ENCODE measurements around the gene DGKH.

Gene DGKH

DNA sequence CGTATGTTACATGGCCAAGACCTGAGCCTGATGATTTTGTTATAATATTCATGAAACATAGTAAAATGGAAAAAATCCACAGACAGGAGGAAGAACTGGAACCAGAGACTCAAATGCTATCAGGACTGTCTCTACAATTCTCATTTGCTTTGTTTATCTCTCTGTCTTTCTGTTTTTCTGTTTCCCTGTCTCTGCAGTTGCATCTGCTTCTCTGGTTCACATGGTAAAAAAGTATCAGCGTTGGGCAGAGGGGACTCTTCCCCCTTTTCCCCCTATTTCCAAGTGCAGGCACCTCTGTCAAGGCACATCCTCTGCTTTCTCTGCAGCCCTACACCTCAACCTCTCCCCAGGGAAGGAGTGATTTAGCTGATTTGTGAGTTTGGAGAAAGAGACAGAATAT, 46.4 kb upstream of the DGKH start:
- DNase-seq (ENCODE audit: low spot score), result no peak

DNA sequence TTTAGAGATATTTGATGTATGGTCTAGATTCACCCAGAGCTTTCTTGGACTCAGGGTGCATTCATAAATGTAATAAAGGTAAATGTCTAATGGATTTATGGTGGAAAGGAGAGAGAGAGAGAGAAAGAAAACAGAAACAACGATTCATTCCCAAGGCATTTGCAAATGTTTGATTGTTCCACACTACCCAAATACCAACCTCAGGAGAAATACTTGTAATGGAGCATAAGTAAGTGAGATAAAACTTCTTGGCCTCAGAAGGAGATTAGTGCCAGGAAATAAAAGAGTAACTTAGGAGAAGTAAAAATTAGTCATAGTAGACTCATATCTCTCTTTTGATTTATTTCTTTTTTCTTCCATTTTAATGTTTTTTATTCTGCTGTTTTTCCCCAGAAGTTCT, 40.6 kb upstream of the DGKH start:
- Histone ChIP-seq H2BK5ac (ENCODE audit: low read length) (no peak overlapping the region), H3K9me3 (replicated peaks in 1 of 2; ENCODE audit: control insufficient read depth in 2 of 2, insufficient read depth in 1 of 2, low read depth in 1 of 2, low read length in 2 of 2) (no peaks in the 10 kb centered on the region), H4K91ac (ENCODE audit: low read depth, low read length, poor library complexity) (no peak overlapping the region), H2AFZ (ENCODE audit: low read length) (no peak overlapping the region), H3K23ac (ENCODE audit: low read depth, low read length, poor library complexity) (no peak overlapping the region), H3K4ac (ENCODE audit: low read length) (no peak overlapping the region), H3K4me1 (ENCODE audit: control insufficient read depth in 2 of 2, insufficient read depth in 1 of 2, low read depth in 1 of 2, low read length in 2 of 2) (peaks cover 8 to 11% of the 10 kb centered on the region in 2 donors), H2BK12ac (ENCODE audit: low read length) (no peak overlapping the region), H3K27me3 (ENCODE audit: control insufficient read depth in 3 of 3, insufficient read depth in 3 of 3, low read depth in 1 of 3, low read length in 3 of 3) (peaks cover 0 to 9% (median 0%) of the 10 kb centered on the region in 3 experiments), H3K18ac (ENCODE audit: low read length) (no peak overlapping the region), H3K14ac (ENCODE audit: low read length) (no peak overlapping the region), H2BK15ac (ENCODE audit: low read length) (no peak overlapping the region), H2BK120ac (ENCODE audit: low read depth, low read length) (no peak overlapping the region), H3K4me3 (ENCODE audit: low read length in 2 of 2) (no peak overlapping the region), H3K4me2 (ENCODE audit: insufficient read depth, low read length, poor library complexity, severe bottlenecking) (no peak overlapping the region), H3K36me3 (replicated peaks in 1 of 2; ENCODE audit: control insufficient read depth in 2 of 2, insufficient read depth in 2 of 2, low read length in 2 of 2) (no peaks in the 10 kb centered on the region), H4K8ac (ENCODE audit: low read depth, low read length) (no peak overlapping the region), H3K27ac (replicated peaks; ENCODE audit: low read length) (no peak overlapping the region), H2AK5ac (ENCODE audit: low read depth, low read length) (no peak overlapping the region), H3K9ac (ENCODE audit: low read depth, low read length, poor library complexity) (no peak overlapping the region), H3K79me1 (ENCODE audit: low read depth, low read length) (no peaks in the 10 kb centered on the region)
- DNase-seq (ENCODE audit: low spot score), result no peak
- WGBS, 2 donors (ENCODE audit: extremely low coverage in 2 of 2, insufficient read length in 2 of 2, insufficient replicate concordance in 1 of 2), result no CpG with 5 or more reads among the region's 1 CpG

More for the DNA sequence above, 46.4 kb upstream of the DGKH start:
- Histone ChIP-seq H3K4me3 (ENCODE audit: low read length in 2 of 2) (no peak overlapping the region), H2AFZ (ENCODE audit: low read length) (peak overlapping the region; percentile 74), H3K18ac (ENCODE audit: low read length) (no peak overlapping the region), H2BK15ac (ENCODE audit: low read length) (no peak overlapping the region), H3K27me3 (ENCODE audit: control insufficient read depth in 3 of 3, insufficient read depth in 3 of 3, low read depth in 1 of 3, low read length in 3 of 3) (peaks cover 0 to 17% (median 0%) of the 10 kb centered on the region in 3 experiments), H2BK5ac (ENCODE audit: low read length) (no peak overlapping the region), H3K4ac (ENCODE audit: low read length) (no peak overlapping the region), H3K27ac (replicated peaks; ENCODE audit: low read length) (no peak overlapping the region), H3K9ac (ENCODE audit: low read depth, low read length, poor library complexity) (no peak overlapping the region), H3K14ac (ENCODE audit: low read length) (no peak overlapping the region), H3K4me1 (ENCODE audit: control insufficient read depth in 2 of 2, insufficient read depth in 1 of 2, low read depth in 1 of 2, low read length in 2 of 2) (peaks cover 5 to 7% of the 10 kb centered on the region in 2 donors), H3K23ac (ENCODE audit: low read depth, low read length, poor library complexity) (no peak overlapping the region), H2BK12ac (ENCODE audit: low read length) (no peak overlapping the region), H4K91ac (ENCODE audit: low read depth, low read length, poor library complexity) (no peak overlapping the region), H3K79me1 (ENCODE audit: low read depth, low read length) (no peaks in the 10 kb centered on the region), H3K4me2 (ENCODE audit: insufficient read depth, low read length, poor library complexity, severe bottlenecking) (no peak overlapping the region), H3K9me3 (replicated peaks in 1 of 2; ENCODE audit: control insufficient read depth in 2 of 2, insufficient read depth in 1 of 2, low read depth in 1 of 2, low read length in 2 of 2) (no peaks in the 10 kb centered on the region), H4K8ac (ENCODE audit: low read depth, low read length) (no peak overlapping the region), H2BK120ac (ENCODE audit: low read depth, low read length) (no peak overlapping the region), H3K36me3 (replicated peaks in 1 of 2; ENCODE audit: control insufficient read depth in 2 of 2, insufficient read depth in 2 of 2, low read length in 2 of 2) (no peaks in the 10 kb centered on the region), H2AK5ac (ENCODE audit: low read depth, low read length) (no peak overlapping the region)
- no CpG with 5 or more reads among the region's 2 CpGs for WGBS, 2 donors (ENCODE audit: extremely low coverage in 2 of 2, insufficient read length in 2 of 2, insufficient replicate concordance in 1 of 2)

DNA sequence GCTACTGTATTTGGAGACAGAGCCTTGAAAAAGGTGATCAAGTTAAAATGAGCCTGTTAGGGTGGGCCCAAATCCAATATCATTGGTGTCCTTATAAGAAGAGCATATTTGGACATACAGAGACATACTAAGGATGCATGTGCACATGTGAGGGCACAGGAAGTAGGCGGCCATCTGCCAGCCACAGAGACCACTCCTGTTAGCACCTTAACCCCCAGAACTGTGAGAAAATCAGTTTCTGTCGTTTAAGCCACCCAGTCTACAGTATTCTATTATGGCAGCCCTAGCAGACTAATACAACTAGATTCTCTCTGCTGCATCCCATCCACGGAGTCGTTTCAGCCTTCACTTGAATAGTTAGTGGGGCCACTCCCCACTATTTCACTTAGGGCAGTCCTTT, 39.4 kb upstream of the DGKH start:
- no peak overlapping the region for H2BK5ac ChIP-seq (ENCODE audit: low read length)
- no peak overlapping the region for H3K9ac ChIP-seq (ENCODE audit: low read depth, low read length, poor library complexity)
- no peak overlapping the region for H3K4me2 ChIP-seq (ENCODE audit: insufficient read depth, low read length, poor library complexity, severe bottlenecking)
- no peaks in the 10 kb centered on the region for H3K9me3 ChIP-seq (replicated peaks in 1 of 2; ENCODE audit: control insufficient read depth in 2 of 2, insufficient read depth in 1 of 2, low read depth in 1 of 2, low read length in 2 of 2)
- peaks cover 8 to 11% of the 10 kb centered on the region in 2 donors for H3K4me1 ChIP-seq (ENCODE audit: control insufficient read depth in 2 of 2, insufficient read depth in 1 of 2, low read depth in 1 of 2, low read length in 2 of 2)
- H2BK12ac ChIP-seq (ENCODE audit: low read length), result no peak overlapping the region
- H3K23ac ChIP-seq (ENCODE audit: low read depth, low read length, poor library complexity), result no peak overlapping the region
- H4K91ac ChIP-seq (ENCODE audit: low read depth, low read length, poor library complexity), result no peak overlapping the region
- H2BK15ac ChIP-seq (ENCODE audit: low read length), result no peak overlapping the region
- no peak overlapping the region for H2AFZ ChIP-seq (ENCODE audit: low read length)
- no peaks in the 10 kb centered on the region for H3K79me1 ChIP-seq (ENCODE audit: low read depth, low read length)
- no peaks in the 10 kb centered on the region for H3K36me3 ChIP-seq (replicated peaks in 1 of 2; ENCODE audit: control insufficient read depth in 2 of 2, insufficient read depth in 2 of 2, low read length in 2 of 2)
- no peak overlapping the region for H3K18ac ChIP-seq (ENCODE audit: low read length)
- no peak overlapping the region for H3K4ac ChIP-seq (ENCODE audit: low read length)
- DNase-seq (ENCODE audit: low spot score), result no peak
- H2AK5ac ChIP-seq (ENCODE audit: low read depth, low read length), result no peak overlapping the region
- H3K4me3 ChIP-seq (ENCODE audit: low read length in 2 of 2), result no peak overlapping the region
- no CpG with 5 or more reads among the region's 4 CpGs for WGBS, 2 donors (ENCODE audit: extremely low coverage in 2 of 2, insufficient read length in 2 of 2, insufficient replicate concordance in 1 of 2)
- H3K27ac ChIP-seq (replicated peaks; ENCODE audit: low read length), result no peak overlapping the region
- no peak overlapping the region for H2BK120ac ChIP-seq (ENCODE audit: low read depth, low read length)
- no peak overlapping the region for H3K14ac ChIP-seq (ENCODE audit: low read length)
- peaks cover 0 to 9% (median 0%) of the 10 kb centered on the region in 3 experiments for H3K27me3 ChIP-seq (ENCODE audit: control insufficient read depth in 3 of 3, insufficient read depth in 3 of 3, low read depth in 1 of 3, low read length in 3 of 3)
- no peak overlapping the region for H4K8ac ChIP-seq (ENCODE audit: low read depth, low read length)

DNA sequence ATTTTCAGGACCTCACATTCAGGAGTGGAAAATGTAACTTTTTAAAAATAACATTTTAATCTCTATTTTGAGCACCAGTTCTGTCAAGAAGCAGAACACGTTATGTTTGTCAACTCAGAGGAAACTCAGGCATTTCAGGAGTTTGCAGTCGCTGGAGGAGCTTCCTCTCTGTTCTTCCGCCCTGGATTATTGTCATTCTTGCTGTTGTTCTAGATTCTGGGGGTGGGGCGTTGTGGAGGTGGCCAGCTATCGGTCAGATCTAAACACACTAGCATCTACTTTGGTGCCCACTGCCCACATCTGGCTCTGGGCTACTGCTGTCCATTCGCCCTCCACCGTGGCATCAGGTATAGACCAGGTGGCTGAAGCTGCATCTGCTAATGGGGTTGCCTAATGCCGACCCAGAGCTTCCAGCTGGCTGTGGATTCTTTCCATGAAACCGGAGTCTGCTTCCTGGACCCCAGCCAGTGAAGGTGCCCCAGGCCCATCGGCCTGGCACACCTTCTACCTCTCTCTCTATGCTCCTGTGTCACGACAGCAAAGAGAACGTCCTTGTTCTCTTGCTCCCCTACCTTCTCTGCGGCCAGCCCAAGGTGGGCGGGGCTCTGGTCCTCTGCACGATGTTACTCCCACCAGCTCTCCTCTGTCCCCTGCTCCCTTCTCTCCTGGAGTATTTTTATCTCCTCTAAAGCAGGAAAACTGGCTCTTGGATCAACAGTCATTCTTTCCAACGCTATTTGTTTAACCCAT, 36.7 kb upstream of the DGKH start:
- H3K36me3 ChIP-seq (replicated peaks in 1 of 2; ENCODE audit: control insufficient read depth in 2 of 2, insufficient read depth in 2 of 2, low read length in 2 of 2), result no peaks in the 10 kb centered on the region
- no peaks in the 10 kb centered on the region for H3K79me1 ChIP-seq (ENCODE audit: low read depth, low read length)
- H2BK120ac ChIP-seq (ENCODE audit: low read depth, low read length), result no peak overlapping the region
- WGBS, 2 donors (ENCODE audit: extremely low coverage in 2 of 2, insufficient read length in 2 of 2, insufficient replicate concordance in 1 of 2), result no CpG with 5 or more reads among the region's 16 CpGs
- no peak overlapping the region for H2BK12ac ChIP-seq (ENCODE audit: low read length)
- H3K14ac ChIP-seq (ENCODE audit: low read length), result no peak overlapping the region
- no peak overlapping the region for H3K18ac ChIP-seq (ENCODE audit: low read length)
- no peaks in the 10 kb centered on the region for H3K9me3 ChIP-seq (replicated peaks in 1 of 2; ENCODE audit: control insufficient read depth in 2 of 2, insufficient read depth in 1 of 2, low read depth in 1 of 2, low read length in 2 of 2)
- H2AK5ac ChIP-seq (ENCODE audit: low read depth, low read length), result no peak overlapping the region
- no peak overlapping the region for H3K23ac ChIP-seq (ENCODE audit: low read depth, low read length, poor library complexity)
- peaks cover 8 to 11% of the 10 kb centered on the region in 2 donors for H3K4me1 ChIP-seq (ENCODE audit: control insufficient read depth in 2 of 2, insufficient read depth in 1 of 2, low read depth in 1 of 2, low read length in 2 of 2)
- peak overlapping the region; percentile 60 for H2AFZ ChIP-seq (ENCODE audit: low read length)
- no peak overlapping the region for H3K4ac ChIP-seq (ENCODE audit: low read length)
- no peak overlapping the region for H2BK15ac ChIP-seq (ENCODE audit: low read length)
- H3K4me2 ChIP-seq (ENCODE audit: insufficient read depth, low read length, poor library complexity, severe bottlenecking), result no peak overlapping the region
- no peak overlapping the region for H4K8ac ChIP-seq (ENCODE audit: low read depth, low read length)
- H4K91ac ChIP-seq (ENCODE audit: low read depth, low read length, poor library complexity), result no peak overlapping the region
- DNase-seq (ENCODE audit: low spot score), result no peak
- H3K27ac ChIP-seq (replicated peaks; ENCODE audit: low read length), result no peak overlapping the region
- H2BK5ac ChIP-seq (ENCODE audit: low read length), result no peak overlapping the region
- H3K27me3 ChIP-seq (ENCODE audit: control insufficient read depth in 3 of 3, insufficient read depth in 3 of 3, low read depth in 1 of 3, low read length in 3 of 3), result no peaks in the 10 kb centered on the region
- no peak overlapping the region for H3K9ac ChIP-seq (ENCODE audit: low read depth, low read length, poor library complexity)
- H3K4me3 ChIP-seq (ENCODE audit: low read length in 2 of 2), result no peak overlapping the region

Measured in neuronal stem cell (in vitro differentiated cells).